PC-9 (cell line): ENCODE measurements around the gene CTNNA3. TPM values are rescaled to one million over a fixed set of nuclear protein-coding genes. Genes with fewer than 3 reads are reported as not detected.

Source experiments
- BruUV-seq: library from RNA; stranded (reverse); fragments of 400-500 nt; replicated peaks from 2 replicates; lab custom pipeline; 2021; lab: Mats Ljungman, UMichigan
- CTCF ChIA-PET: fragments of 300-600 bp; sonication (Branson Sonifier 250); formaldehyde crosslinking; loops from one replicate; lab custom pipeline; 2022; ENCODE audit warnings: antibody characterized with exemption; lab: Charles Lee
- POLR2A ChIA-PET: fragments of 300-600 bp; sonication (Branson Sonifier 250); formaldehyde crosslinking; loops from one replicate; lab custom pipeline; 2022; ENCODE audit warnings: antibody characterized with exemption; ENCODE audit not compliant: unreplicated experiment; lab: Charles Lee
- DNase-seq, 2 experiments: peaks; one replicate each; pipeline versions ENCODE4 v3.0.0 to v3.0.0-alpha.2; 2015 to 2022; ENCODE audit warnings: mixed read lengths in 1 of 2
- H2AFZ ChIP-seq: fragments of 200-600 bp; sonication (generic); 2 replicates; pipeline ENCODE4 v1.8.1; 2017; ENCODE audit warnings: antibody characterized with exemption
- H3F3A ChIP-seq: fragments of 200-600 bp; sonication (generic); 2 replicates; pipeline ENCODE4 v1.8.1; 2017; ENCODE audit warnings: antibody characterized with exemption, mild to moderate bottlenecking, low read depth; ENCODE audit not compliant: insufficient read depth
- H3K27ac ChIP-seq: fragments of 200-600 bp; sonication (generic); 2 replicates; pipeline ENCODE4 v1.6.1; 2016; ENCODE audit warnings: mixed run types
- H3K27me3 ChIP-seq: fragments of 200-600 bp; sonication (generic); 2 replicates; pipeline ENCODE4 v1.6.1; 2016; ENCODE audit warnings: low read depth, mixed run types; ENCODE audit not compliant: insufficient read depth
- H3K36me3 ChIP-seq: fragments of 200-600 bp; sonication (generic); 2 replicates; pipeline ENCODE4 v1.6.1; 2016; ENCODE audit warnings: low read depth, mixed run types
- H3K4me1 ChIP-seq: fragments of 200-600 bp; sonication (generic); replicated peaks from 2 replicates; pipeline ENCODE4 v1.6.1; 2016; ENCODE audit warnings: mixed run types; ENCODE audit not compliant: insufficient read depth
- H3K4me2 ChIP-seq: fragments of 200-600 bp; sonication (generic); 2 replicates; pipeline ENCODE4 v1.6.1; 2017; ENCODE audit warnings: mixed run types
- H3K4me3 ChIP-seq: fragments of 200-600 bp; sonication (generic); 2 replicates; pipeline ENCODE4 v1.6.1; 2016; ENCODE audit warnings: mixed run types
- H3K79me2 ChIP-seq: fragments of 200-600 bp; sonication (generic); 2 replicates; pipeline ENCODE4 v1.6.1; 2017; ENCODE audit warnings: low read depth, mixed run types
- H3K9me2 ChIP-seq: fragments of 200-600 bp; sonication (generic); 2 replicates; pipeline ENCODE4 v1.8.1; 2017; ENCODE audit warnings: mild to moderate bottlenecking; ENCODE audit not compliant: insufficient read depth
- H3K9me3 ChIP-seq: fragments of 200-600 bp; sonication (generic); 2 replicates; pipeline ENCODE4 v1.8.1; 2016; ENCODE audit warnings: low read depth; ENCODE audit not compliant: insufficient read depth
- H4K20me1 ChIP-seq: fragments of 200-600 bp; sonication (generic); 2 replicates; pipeline ENCODE4 v1.8.1; 2017; ENCODE audit not compliant: insufficient read depth
- EZH2 ChIP-seq: fragments of 200-600 bp; sonication (generic); IDR thresholded peaks from 2 replicates; pipeline ENCODE4 v1.8.0; 2017; ENCODE audit warnings: antibody characterized with exemption, low read depth
- intact Hi-C: fragments of 100-400 bp; cut with micrococcal nuclease; formaldehyde crosslinking; loops from one replicate; pipeline ENCODE4 v1.10.0; 2022; ENCODE audit not compliant: unreplicated experiment
- total RNA-seq: library from RNA; stranded (reverse); gene quantifications from 2 replicates; pipeline ENCODE4 v1.2.3, GENCODE V29; 2021
- TF ChIP-seq, protein P1 (sequence below): fragments of 200-600 bp; sonication (generic); conservative IDR thresholded peaks from 2 replicates; pipeline ENCODE4 v1.6.1; 2017; ENCODE audit warnings: mixed run types, antibody characterized with exemption, mild to moderate bottlenecking, moderate library complexity

Gene CTNNA3
- total RNA-seq, 1 experiment from 2014 or later, result not detected

DNA sequence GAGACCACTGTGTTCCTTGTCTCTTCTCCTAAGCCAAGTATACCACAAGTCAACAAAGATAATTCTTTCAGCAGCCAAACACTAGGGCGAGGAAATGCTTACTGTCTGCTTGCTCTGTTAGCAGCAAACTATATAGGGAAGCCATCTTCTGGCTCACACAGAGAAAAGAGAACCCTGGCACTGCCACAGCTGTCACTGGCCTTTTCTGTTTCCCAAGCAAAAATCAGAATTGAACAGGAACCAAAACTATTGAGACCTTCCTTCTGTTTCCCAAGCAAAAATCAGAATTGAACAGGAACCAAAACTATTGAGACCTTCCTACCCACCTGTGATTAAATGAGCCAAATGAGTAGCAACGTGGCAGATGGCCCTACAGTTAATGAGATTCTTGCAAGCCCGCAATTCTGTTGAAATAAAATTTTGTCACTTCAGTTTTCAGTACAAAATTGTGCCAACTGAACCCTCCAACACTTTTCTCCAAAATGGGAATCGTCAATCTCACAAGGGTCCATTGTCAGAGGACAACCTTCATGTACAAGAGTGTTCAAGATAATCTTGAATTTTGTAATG is 715.7 kb downstream of the CTNNA3 start:
- Histone ChIP-seq H3K9me2 (no peaks in the 10 kb centered on the region), H3K4me2 (no peak overlapping the region), H3K27ac (no peak overlapping the region), H3K36me3 (no peaks in the 10 kb centered on the region), H3F3A (no peaks in the 10 kb centered on the region), H3K79me2 (no peaks in the 10 kb centered on the region), H3K4me1 (no peaks in the 10 kb centered on the region), H3K27me3 (no peaks in the 10 kb centered on the region), H4K20me1 (no peaks in the 10 kb centered on the region), H3K9me3 (no peaks in the 10 kb centered on the region), H2AFZ (no peak overlapping the region), H3K4me3 (no peak overlapping the region)
- BruUV-seq, result no TSS peak
- ChIA-PET POLR2A (no interaction called here), CTCF (no interaction called here)
- no peak for TF ChIP-seq EZH2
- TF ChIP-seq, protein P1, sequence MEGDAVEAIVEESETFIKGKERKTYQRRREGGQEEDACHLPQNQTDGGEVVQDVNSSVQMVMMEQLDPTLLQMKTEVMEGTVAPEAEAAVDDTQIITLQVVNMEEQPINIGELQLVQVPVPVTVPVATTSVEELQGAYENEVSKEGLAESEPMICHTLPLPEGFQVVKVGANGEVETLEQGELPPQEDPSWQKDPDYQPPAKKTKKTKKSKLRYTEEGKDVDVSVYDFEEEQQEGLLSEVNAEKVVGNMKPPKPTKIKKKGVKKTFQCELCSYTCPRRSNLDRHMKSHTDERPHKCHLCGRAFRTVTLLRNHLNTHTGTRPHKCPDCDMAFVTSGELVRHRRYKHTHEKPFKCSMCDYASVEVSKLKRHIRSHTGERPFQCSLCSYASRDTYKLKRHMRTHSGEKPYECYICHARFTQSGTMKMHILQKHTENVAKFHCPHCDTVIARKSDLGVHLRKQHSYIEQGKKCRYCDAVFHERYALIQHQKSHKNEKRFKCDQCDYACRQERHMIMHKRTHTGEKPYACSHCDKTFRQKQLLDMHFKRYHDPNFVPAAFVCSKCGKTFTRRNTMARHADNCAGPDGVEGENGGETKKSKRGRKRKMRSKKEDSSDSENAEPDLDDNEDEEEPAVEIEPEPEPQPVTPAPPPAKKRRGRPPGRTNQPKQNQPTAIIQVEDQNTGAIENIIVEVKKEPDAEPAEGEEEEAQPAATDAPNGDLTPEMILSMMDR, result no peak
- DNase-seq, result no peak
- intact Hi-C loops, result no loop called here

DNA sequence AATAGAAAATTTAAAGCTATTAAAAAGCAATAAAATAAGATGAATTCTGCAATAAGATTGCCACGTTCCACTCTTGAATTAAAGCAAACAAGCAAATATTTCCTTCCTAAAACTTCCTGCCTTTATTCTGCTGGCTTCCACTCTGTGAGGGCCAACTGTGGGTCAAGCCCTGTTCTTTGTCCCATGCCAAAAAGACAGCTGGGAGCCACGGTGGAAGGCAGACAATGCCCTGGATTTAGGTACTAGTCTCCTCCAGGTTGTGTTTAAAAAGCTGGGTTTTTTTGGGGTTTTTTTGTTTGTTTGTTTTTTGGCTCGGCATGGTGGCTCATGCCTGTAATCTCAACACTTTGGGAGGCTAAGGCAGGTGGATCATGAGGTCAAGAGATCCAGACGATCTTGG is 731.0 kb downstream of the CTNNA3 start:
- no peaks in the 10 kb centered on the region for H3K27me3 ChIP-seq
- H3K36me3 ChIP-seq, result no peaks in the 10 kb centered on the region
- POLR2A ChIA-PET, result no interaction called here
- intact Hi-C loops, result no loop called here
- H3K9me3 ChIP-seq, result no peaks in the 10 kb centered on the region
- H3K9me2 ChIP-seq, result no peaks in the 10 kb centered on the region
- BruUV-seq, result no TSS peak
- no peak for DNase-seq
- CTCF ChIA-PET, result no interaction called here
- H2AFZ ChIP-seq, result no peak overlapping the region
- H3K4me3 ChIP-seq, result no peak overlapping the region
- TF ChIP-seq, protein P1, result no peak
- no peak for TF ChIP-seq EZH2
- H3K27ac ChIP-seq, result no peak overlapping the region
- H3K4me2 ChIP-seq, result no peak overlapping the region
- no peaks in the 10 kb centered on the region for H4K20me1 ChIP-seq
- no peaks in the 10 kb centered on the region for H3F3A ChIP-seq
- H3K4me1 ChIP-seq, result no peaks in the 10 kb centered on the region
- H3K79me2 ChIP-seq, result no peaks in the 10 kb centered on the region

DNA sequence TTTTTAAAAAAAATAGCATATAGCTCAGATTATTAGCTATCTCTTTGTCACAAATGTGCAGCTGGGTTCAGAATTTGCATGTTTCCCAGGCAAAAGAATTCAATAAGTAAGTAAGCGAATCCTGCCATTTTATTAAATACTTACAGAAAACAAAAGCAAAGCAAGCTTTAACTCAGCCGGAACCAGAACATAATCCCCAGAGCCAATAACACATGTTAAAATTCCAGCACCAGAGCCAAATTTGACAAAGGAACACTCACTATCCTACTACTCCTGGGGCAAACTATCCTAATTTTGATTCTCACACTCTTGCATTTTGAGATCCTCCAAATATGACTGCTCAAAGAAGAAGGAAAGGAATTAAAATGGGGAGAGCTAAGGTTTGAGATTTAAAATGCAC is 737.5 kb downstream of the CTNNA3 start:
- CTCF ChIA-PET, result no interaction called here

More for the DNA sequence above, 737.5 kb downstream of the CTNNA3 start:
- POLR2A ChIA-PET, result no interaction called here
- no peak overlapping the region for H3K27ac ChIP-seq
- H3K27me3 ChIP-seq, result no peaks in the 10 kb centered on the region
- H3K4me3 ChIP-seq, result no peak overlapping the region
- H3K4me1 ChIP-seq, result no peaks in the 10 kb centered on the region
- no peak overlapping the region for H3K4me2 ChIP-seq
- H3K9me3 ChIP-seq, result no peaks in the 10 kb centered on the region
- no peak overlapping the region for H2AFZ ChIP-seq
- no peaks in the 10 kb centered on the region for H3K36me3 ChIP-seq
- TF ChIP-seq, protein P1, result no peak
- TF ChIP-seq EZH2, result no peak
- H3K79me2 ChIP-seq, result no peaks in the 10 kb centered on the region
- no TSS peak for BruUV-seq
- intact Hi-C loops, result no loop called here
- H3F3A ChIP-seq, result no peaks in the 10 kb centered on the region
- no peaks in the 10 kb centered on the region for H4K20me1 ChIP-seq
- no peaks in the 10 kb centered on the region for H3K9me2 ChIP-seq
- DNase-seq, result no peak
